ENCODE results near the gene CHFR. TPM values are rescaled to one million over a fixed set of nuclear protein-coding genes. Genes with fewer than 3 reads are reported as not detected.
"Not testable (repeated sequence)": the region's sequence is repeated elsewhere in the genome, so short reads cannot be mapped to it uniquely, and the experiment has no call there.

Gene CHFR
- total RNA-seq, 1 experiment from 2014 or later: 23.8 TPM

GRCh38 chr12:132839558-132840235 lies 47.7 kb downstream of the CHFR start:
- DNase-seq (ENCODE audit: low read depth): no peak

- DNase-seq (ENCODE audit: low read depth): no peak
Measured at GRCh38 chr12:132838410-132839080, 48.9 kb downstream of the CHFR start.

GRCh38 chr12:132837693-132838409 lies 49.6 kb downstream of the CHFR start:
- DNase-seq (ENCODE audit: low read depth): no peak

GRCh38 chr12:132836795-132837331 lies 50.5 kb downstream of the CHFR start:
- DNase-seq (ENCODE audit: low read depth): no peak

GRCh38 chr12:132836230-132836629 lies 51.2 kb downstream of the CHFR start:
- not testable (repeated sequence) for DNase-seq (ENCODE audit: low read depth)

- no peak for DNase-seq (ENCODE audit: low read depth)
Measured at GRCh38 chr12:132835076-132836025, 52.1 kb downstream of the CHFR start.

- no peak for DNase-seq (ENCODE audit: low read depth)
Measured at GRCh38 chr12:132834181-132834711, 53.2 kb downstream of the CHFR start.

- DNase-seq (ENCODE audit: low read depth): no peak
Measured at GRCh38 chr12:132833341-132833740, 54.1 kb downstream of the CHFR start.

- no peak for DNase-seq (ENCODE audit: low read depth)
Measured at GRCh38 chr12:132831771-132832170, 55.6 kb downstream of the CHFR start.

GRCh38 chr12:132828706-132829534 lies 58.5 kb downstream of the CHFR start, which contains the start of gene GOLGA3:
Gene GOLGA3 (minus strand): TSS chr12:132828869. CDS start chr12:132822128, 6,741 bp downstream.
- peak; percentile 87 for DNase-seq (ENCODE audit: low read depth)

GRCh38 chr12:132827763-132828703 lies 59.4 kb downstream of the CHFR start:
- peak; percentile 66 for DNase-seq (ENCODE audit: low read depth)

- no peak for DNase-seq (ENCODE audit: low read depth)
Measured at GRCh38 chr12:132825861-132826260, 61.5 kb downstream of the CHFR start.

- no peak for DNase-seq (ENCODE audit: low read depth)
Measured at GRCh38 chr12:132825089-132825488, 62.3 kb downstream of the CHFR start.

- DNase-seq (ENCODE audit: low read depth): no peak
Measured at GRCh38 chr12:132824053-132824452, 63.4 kb downstream of the CHFR start.

GRCh38 chr12:132818562-132818961 lies 68.8 kb downstream of the CHFR start:
- DNase-seq (ENCODE audit: low read depth): no peak

- no peak for DNase-seq (ENCODE audit: low read depth)
Measured at GRCh38 chr12:132814232-132814631, 73.2 kb downstream of the CHFR start.

- DNase-seq (ENCODE audit: low read depth): no peak
Measured at GRCh38 chr12:132813443-132813842, 74.0 kb downstream of the CHFR start.

- peak; percentile 67 for DNase-seq (ENCODE audit: low read depth)
Measured at GRCh38 chr12:132812631-132813305, 74.6 kb downstream of the CHFR start.

All from LHCN-M2 (cell line).